GM18511 (cell line): ENCODE data around the gene NLGN3.

Source experiments
- ATAC-seq: cut with Tn5 transposase; IDR thresholded peaks from one replicate; pipeline ENCODE4 v1.9.1; 2021; ENCODE audit warnings: mild to moderate bottlenecking, moderate library complexity; ENCODE audit not compliant: unreplicated experiment

Gene NLGN3

GRCh38 chrX:71144651-71145050 lies at the start of gene NLGN3:
Gene NLGN3 (plus strand): TSS chrX:71144841. CDS start chrX:71147750, 2,909 bp downstream.
- no peak for ATAC-seq

- ATAC-seq = no peak
These were observed 49.6 kb upstream of the NLGN3 start for GRCh38 chrX:71095033-71095432.

GRCh38 chrX:71095555-71095980 lies 49.1 kb upstream of the NLGN3 start, which contains the start of gene FOXO4:
Gene FOXO4 (plus strand): TSS chrX:71095851. CDS start chrX:71096529, 678 bp downstream.
- ATAC-seq = peak; percentile 86

- peak; percentile 25 for ATAC-seq
These were observed 48.5 kb upstream of the NLGN3 start for GRCh38 chrX:71095981-71096759.

DNA sequence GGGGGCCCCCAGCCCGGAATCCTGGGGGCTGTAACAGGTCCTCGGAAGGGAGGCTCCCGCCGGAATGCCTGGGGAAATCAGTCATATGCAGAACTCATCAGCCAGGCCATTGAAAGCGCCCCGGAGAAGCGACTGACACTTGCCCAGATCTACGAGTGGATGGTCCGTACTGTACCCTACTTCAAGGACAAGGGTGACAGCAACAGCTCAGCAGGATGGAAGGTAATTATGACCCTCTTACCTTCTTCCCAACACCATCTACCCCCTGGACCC lies 47.9 kb upstream of the NLGN3 start:
- no peak for ATAC-seq

GRCh38 chrX:71098302-71098701 lies 46.3 kb upstream of the NLGN3 start:
- peak; percentile 37 for ATAC-seq

- ATAC-seq = no peak
These were observed 45.6 kb upstream of the NLGN3 start for GRCh38 chrX:71098951-71099506.

DNA sequence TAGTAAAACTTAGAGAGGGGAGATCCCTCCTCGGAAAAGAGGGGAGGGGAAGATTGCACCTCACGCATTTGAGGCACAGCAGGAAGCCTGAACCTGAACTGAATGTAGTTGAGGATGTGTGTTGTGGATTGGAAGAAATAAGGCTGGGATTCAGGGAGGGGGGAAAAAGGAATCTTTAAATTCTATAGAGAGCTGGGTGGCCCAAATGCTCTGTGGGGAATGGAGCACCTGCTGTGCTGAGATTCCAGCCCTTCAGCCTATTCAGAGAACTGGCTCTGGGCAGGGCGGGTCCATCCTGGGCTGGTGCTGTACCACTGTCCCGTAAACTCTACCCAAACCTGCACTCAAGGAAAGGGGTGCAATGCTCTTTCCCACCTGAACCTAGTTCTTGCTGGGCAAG lies 44.9 kb upstream of the NLGN3 start:
- ATAC-seq = no peak

GRCh38 chrX:71100581-71101505 lies 43.8 kb upstream of the NLGN3 start:
- no peak for ATAC-seq

DNA sequence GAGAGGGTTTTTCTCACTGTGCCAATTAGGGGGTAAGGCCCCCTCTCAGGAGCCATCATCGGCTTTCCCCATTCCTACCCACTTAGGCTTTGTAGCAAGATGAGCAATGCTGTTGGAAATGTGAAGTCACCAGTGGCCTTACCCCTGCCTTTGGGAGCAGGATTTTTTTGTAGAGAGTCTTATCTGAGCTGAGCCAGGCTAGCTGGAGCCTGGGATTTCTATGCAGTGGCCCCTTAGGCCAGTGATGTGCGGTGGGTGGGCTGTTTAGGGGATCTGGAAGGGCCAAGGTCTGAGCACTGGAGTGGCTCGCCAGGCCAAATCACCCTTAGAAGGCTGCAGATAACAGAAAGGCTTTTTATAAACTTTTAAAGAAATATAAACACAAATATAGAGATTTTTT lies 42.3 kb upstream of the NLGN3 start:
- no peak for ATAC-seq

GRCh38 chrX:71103110-71103983 lies 41.3 kb upstream of the NLGN3 start:
- ATAC-seq = peak; percentile 64

- no peak for ATAC-seq
These were observed 39.0 kb upstream of the NLGN3 start for GRCh38 chrX:71105628-71106027.

GRCh38 chrX:71106427-71106826 lies 38.2 kb upstream of the NLGN3 start, which contains the start of gene CXorf65:
Gene CXorf65 (minus strand): TSS chrX:71106740. CDS start chrX:71106556, 184 bp downstream.
- no peak for ATAC-seq

DNA sequence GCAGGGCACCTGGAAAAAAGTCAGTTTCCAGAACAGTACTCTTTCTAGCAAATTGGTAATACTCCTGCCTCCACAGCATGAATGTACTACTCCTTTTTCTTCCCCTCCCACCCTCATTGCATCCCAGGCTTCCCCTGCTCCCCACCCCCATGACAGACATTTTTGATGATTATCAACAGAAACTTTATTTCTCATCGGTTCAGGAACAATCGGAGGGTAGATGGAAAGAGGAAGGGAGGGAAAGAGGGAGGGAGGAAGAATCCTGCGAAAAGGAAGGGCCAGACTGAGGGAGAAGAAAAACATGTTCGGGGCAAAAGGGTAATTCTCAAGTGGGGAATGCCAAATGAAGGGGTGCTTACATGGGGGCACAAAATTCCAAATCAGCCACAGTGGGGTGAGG lies 37.4 kb upstream of the NLGN3 start:
- no peak for ATAC-seq

- ATAC-seq = no peak
These were observed 36.8 kb upstream of the NLGN3 start for GRCh38 chrX:71107762-71108360.

DNA sequence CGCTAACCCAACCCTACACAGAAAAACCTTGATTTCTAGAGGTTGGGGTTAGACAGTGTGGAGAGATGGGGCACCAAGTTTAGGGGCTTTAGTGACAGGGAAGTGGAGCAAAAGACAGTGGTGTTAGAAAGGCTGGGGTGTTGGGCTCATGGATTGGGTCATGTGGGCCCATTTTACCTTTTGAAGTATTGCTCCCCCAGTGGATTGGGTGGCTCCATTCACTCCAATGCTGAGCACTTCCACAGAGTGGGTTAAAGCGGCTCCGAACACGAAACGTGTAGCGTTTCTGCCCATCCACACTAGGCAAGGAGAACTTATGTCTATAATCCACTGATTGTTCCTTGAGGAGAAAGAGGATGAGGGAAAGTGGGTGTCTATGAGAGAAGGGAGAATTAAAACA lies 35.6 kb upstream of the NLGN3 start:
- ATAC-seq = no peak

- peak; percentile 87 for ATAC-seq
These were observed 33.3 kb upstream of the NLGN3 start, which contains the start of gene IL2RG for GRCh38 chrX:71111141-71111843. Gene IL2RG (minus strand): TSS chrX:71111577. CDS start chrX:71111539, 38 bp downstream.

- ATAC-seq = peak; percentile 34
These were observed 32.7 kb upstream of the NLGN3 start for GRCh38 chrX:71111921-71112431.

DNA sequence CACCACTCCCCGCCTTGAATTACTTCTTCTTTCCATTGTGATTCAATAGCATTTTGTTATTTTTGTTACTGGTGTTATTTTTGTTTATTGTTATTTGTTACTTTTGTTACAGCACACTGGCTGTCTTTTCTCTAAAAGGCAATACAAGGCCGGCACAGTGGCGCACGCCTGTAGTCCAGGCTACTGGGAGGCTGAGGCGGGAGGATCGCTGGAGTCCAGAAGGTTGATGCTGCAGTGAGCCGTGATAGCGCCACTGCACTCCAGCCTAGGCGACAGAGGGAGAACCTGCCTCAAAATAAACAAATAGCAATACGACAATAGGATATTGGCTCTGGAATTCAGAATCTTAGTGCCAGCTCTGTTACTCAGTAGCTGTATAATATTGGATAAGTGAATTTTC lies 27.3 kb upstream of the NLGN3 start:
- ATAC-seq = no peak
